Heart left ventricle (tissue), 13 donors: Measurements from ENCODE around the gene CCDC50.

Experiments used
- POLR2A ChIP-seq, 2 donors: fragments of 450-650 bp; IDR thresholded peaks; one replicate each; pipeline ENCODE4 v1.6.1; 2017; ENCODE audit warnings: antibody characterized with exemption in 2 of 2, mild to moderate bottlenecking in 2 of 2, moderate library complexity in 2 of 2
- TF ChIP-seq, protein P1 (sequence below), 12 donors: fragments of 200-600 bp; sonication (generic) in 4 of 12; IDR thresholded peaks; one replicate each; pipeline versions ENCODE4 v1.5.0 to v1.8.0; 2018 to 2022; ENCODE audit warnings: antibody characterized with exemption in 12 of 12, mild to moderate bottlenecking in 5 of 12
- donor health status: ischemic (EF 13 %, LVEDD 7.1; RV severe dilation, severe dysfunction).
- donor health status: DM: no; HTN: yes; CAD: no.
- donor health status: DM: no; HTN: no; CAD: no.
- donor health status: ischemic (EF 25% LVEDD 6.9; RV normal size, moderate dysfunction).
- donor health status: ischemic (EF 25% LVEDD 5.7; RV mildly dilated, moderate dysfunction).
- donor health status: ischemic (EF 35%, LVEDD 5.7; RV mildly dilated, moderate dysfunction).
- donor health status: nonischemic (EF 11% LVEDD 7.7; RV severe dilation, severe dysfunction).
- donor health status: DM: yes; HTN: yes; CAD: no.
- donor health status: PGD.
- donor health status: ischemic (EF 29% LVEDD 5.4; RV normal size, mild dysfunction).
- donor health status: nonischemic (EF 23%, LVEDD 6.1; RV moderate dilation, normal function).

DNA sequence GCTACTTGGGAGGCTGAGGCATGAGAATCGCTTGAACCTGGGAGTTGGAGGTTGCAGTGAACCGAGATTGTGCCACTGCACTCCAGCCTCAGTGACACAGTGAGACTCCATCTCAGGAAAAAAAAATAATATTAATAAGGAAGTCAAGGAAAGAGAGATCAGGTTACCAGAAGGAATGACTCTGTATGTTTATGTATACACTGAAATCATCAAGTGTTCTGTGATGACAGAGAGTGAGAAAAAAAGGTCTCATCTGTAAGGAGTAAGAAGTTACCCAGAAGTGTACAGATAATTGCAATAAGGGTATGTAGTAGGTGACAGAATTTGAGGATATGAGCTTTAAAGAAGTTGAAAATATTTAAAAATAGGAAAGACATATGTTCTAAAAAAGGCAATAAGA lies 4.3 kb upstream of the CCDC50 start:
- TF ChIP-seq, protein P1, sequence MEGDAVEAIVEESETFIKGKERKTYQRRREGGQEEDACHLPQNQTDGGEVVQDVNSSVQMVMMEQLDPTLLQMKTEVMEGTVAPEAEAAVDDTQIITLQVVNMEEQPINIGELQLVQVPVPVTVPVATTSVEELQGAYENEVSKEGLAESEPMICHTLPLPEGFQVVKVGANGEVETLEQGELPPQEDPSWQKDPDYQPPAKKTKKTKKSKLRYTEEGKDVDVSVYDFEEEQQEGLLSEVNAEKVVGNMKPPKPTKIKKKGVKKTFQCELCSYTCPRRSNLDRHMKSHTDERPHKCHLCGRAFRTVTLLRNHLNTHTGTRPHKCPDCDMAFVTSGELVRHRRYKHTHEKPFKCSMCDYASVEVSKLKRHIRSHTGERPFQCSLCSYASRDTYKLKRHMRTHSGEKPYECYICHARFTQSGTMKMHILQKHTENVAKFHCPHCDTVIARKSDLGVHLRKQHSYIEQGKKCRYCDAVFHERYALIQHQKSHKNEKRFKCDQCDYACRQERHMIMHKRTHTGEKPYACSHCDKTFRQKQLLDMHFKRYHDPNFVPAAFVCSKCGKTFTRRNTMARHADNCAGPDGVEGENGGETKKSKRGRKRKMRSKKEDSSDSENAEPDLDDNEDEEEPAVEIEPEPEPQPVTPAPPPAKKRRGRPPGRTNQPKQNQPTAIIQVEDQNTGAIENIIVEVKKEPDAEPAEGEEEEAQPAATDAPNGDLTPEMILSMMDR (IDR thresholded peaks at IDR 0.05): no peak
- TF ChIP-seq POLR2A (IDR thresholded peaks at IDR 0.05): no peak
